A673 (cell line): Measurements from ENCODE around the gene ZMYND8. TPM values are rescaled to one million over a fixed set of nuclear protein-coding genes. Genes with fewer than 3 reads are reported as not detected.

Experiments used
- BruUV-seq: library from RNA; stranded (reverse); fragments of 400-500 nt; replicated peaks from 2 replicates; lab custom pipeline; 2021; lab: Mats Ljungman, UMichigan
- CTCF ChIA-PET: fragments of 300-600 bp; sonication (Branson Sonifier 250); formaldehyde crosslinking; loops from one replicate; lab custom pipeline; 2022; ENCODE audit warnings: antibody characterized with exemption; lab: Charles Lee
- POLR2A ChIA-PET: fragments of 300-600 bp; sonication (Branson Sonifier 250); formaldehyde crosslinking; loops from one replicate; lab custom pipeline; 2022; ENCODE audit warnings: antibody characterized with exemption; ENCODE audit not compliant: low non-redundant PET; lab: Charles Lee
- DNase-seq: peaks from one replicate; pipeline ENCODE4 v3.0.0-alpha.2; 2015; ENCODE audit warnings: low spot score
- H3K27ac ChIP-seq: fragments of 200-600 bp; sonication (generic); 2 replicates; pipeline ENCODE4 v1.5.1; 2016; ENCODE audit warnings: mixed run types, low read depth, mild to moderate bottlenecking, mixed read lengths, antibody characterized with exemption, low read length; ENCODE audit not compliant: poor library complexity, severe bottlenecking
- H3K27me3 ChIP-seq: fragments of 200-600 bp; sonication (generic); replicated peaks from 2 replicates; pipeline ENCODE4 v1.6.1; 2017; ENCODE audit warnings: mixed run types, low read depth, mild to moderate bottlenecking, mixed read lengths, antibody characterized with exemption, low read length; ENCODE audit not compliant: insufficient read depth, poor library complexity
- H3K36me3 ChIP-seq: fragments of 200-600 bp; sonication (generic); 2 replicates; pipeline ENCODE4 v1.6.1; 2016; ENCODE audit warnings: mixed run types, mild to moderate bottlenecking, mixed read lengths, antibody characterized with exemption, low read length; ENCODE audit not compliant: insufficient read depth, poor library complexity, severe bottlenecking
- H3K4me1 ChIP-seq: fragments of 200-600 bp; sonication (generic); 2 replicates; pipeline ENCODE4 v1.6.1; 2017; ENCODE audit warnings: mixed run types, mild to moderate bottlenecking, mixed read lengths, antibody characterized with exemption, low read length; ENCODE audit not compliant: insufficient read depth, poor library complexity, severe bottlenecking
- H3K4me3 ChIP-seq: fragments of 200-600 bp; sonication (generic); 2 replicates; pipeline ENCODE4 v1.5.1; 2016; ENCODE audit warnings: low read depth, mixed run types, mild to moderate bottlenecking, mixed read lengths, low read length; ENCODE audit not compliant: poor library complexity, severe bottlenecking
- H3K9me3 ChIP-seq: fragments of 200-600 bp; sonication (generic); 2 replicates; pipeline ENCODE4 v1.6.1; 2016; ENCODE audit warnings: mixed run types, low read depth, mild to moderate bottlenecking, mixed read lengths, antibody characterized with exemption, low read length; ENCODE audit not compliant: poor library complexity, severe bottlenecking
- CTCF ChIP-seq: fragments of 300-800, 200-600 bp; sonication (generic); conservative IDR thresholded peaks from 2 replicates; pipeline ENCODE4 v1.5.1; 2017; ENCODE audit warnings: low read depth, mild to moderate bottlenecking, antibody characterized with exemption, low read length, moderate library complexity, mixed read lengths
- EZH2 ChIP-seq: fragments of 200-600 bp; sonication (generic); IDR thresholded peaks from 2 replicates; pipeline ENCODE4 v1.6.1; 2017; ENCODE audit warnings: borderline replicate concordance, low read depth, mild to moderate bottlenecking, mixed read lengths, antibody characterized with exemption, low read length; ENCODE audit not compliant: poor library complexity, severe bottlenecking
- intact Hi-C: fragments of 100-400 bp; cut with micrococcal nuclease; formaldehyde crosslinking; loops from one replicate; pipeline ENCODE4 v1.10.0; 2022; ENCODE audit not compliant: unreplicated experiment
- total RNA-seq: library from RNA; stranded (reverse); gene quantifications from 2 replicates; pipeline ENCODE4 v1.2.3, GENCODE V29; 2021

ZMYND8 gene
- total RNA-seq, 1 experiment from 2014 or later: 31.3 TPM

- no peak overlapping the region for H3K27ac ChIP-seq
- TF ChIP-seq EZH2: no peak
- no peak for TF ChIP-seq CTCF
- CTCF ChIA-PET: no interaction called here
- DNase-seq: no peak
- no peak overlapping the region for H3K4me3 ChIP-seq
- no peaks in the 10 kb centered on the region for H3K27me3 ChIP-seq
- no peaks in the 10 kb centered on the region for H3K9me3 ChIP-seq
- no TSS peak for BruUV-seq
- peaks cover 40% of the 10 kb centered on the region for H3K36me3 ChIP-seq
- H3K4me1 ChIP-seq: no peaks in the 10 kb centered on the region
- POLR2A ChIA-PET: no interaction called here
- intact Hi-C loops: no loop called here
Observed at GRCh38 chr20:47233333-47234188, 122.9 kb downstream of the ZMYND8 start.

GRCh38 chr20:47232518-47232917, 124.0 kb downstream of the ZMYND8 start:
- DNase-seq: no peak
- ChIA-PET CTCF (no interaction called here), POLR2A (interaction anchor here (0.6 kb wide), 1 partner anchor 511 kb away, joined by 16 read pairs; no protein-coding TSS in a partner anchor)
- Histone ChIP-seq H3K27me3 (no peaks in the 10 kb centered on the region), H3K27ac (no peak overlapping the region), H3K36me3 (peaks cover 36% of the 10 kb centered on the region), H3K9me3 (no peaks in the 10 kb centered on the region), H3K4me1 (no peaks in the 10 kb centered on the region), H3K4me3 (no peak overlapping the region)
- no peak for TF ChIP-seq CTCF
- no peak for TF ChIP-seq EZH2
- intact Hi-C loops: no loop called here
- BruUV-seq: no TSS peak

GRCh38 chr20:47231382-47232039, 125.0 kb downstream of the ZMYND8 start:
- no peak for DNase-seq

More at GRCh38 chr20:47231382-47232039, 125.0 kb downstream of the ZMYND8 start:
- no peak overlapping the region for H3K4me3 ChIP-seq
- H3K27ac ChIP-seq: no peak overlapping the region
- TF ChIP-seq EZH2 (no peak), CTCF (no peak)
- no TSS peak for BruUV-seq
- H3K4me1 ChIP-seq: no peaks in the 10 kb centered on the region
- intact Hi-C loops: no loop called here
- peaks cover 38% of the 10 kb centered on the region for H3K36me3 ChIP-seq
- ChIA-PET POLR2A (no interaction called here), CTCF (no interaction called here)
- no peaks in the 10 kb centered on the region for H3K9me3 ChIP-seq
- H3K27me3 ChIP-seq: no peaks in the 10 kb centered on the region
